ENCODE data around the gene NOXA1.

Gene NOXA1

GRCh38 chr9:137454597-137455358, 31.6 kb downstream of the NOXA1 start:
- no peak for DNase-seq (ENCODE audit: low spot score)

GRCh38 chr9:137455359-137455991, 32.3 kb downstream of the NOXA1 start:
- no peak for DNase-seq (ENCODE audit: low spot score)

- DNase-seq (ENCODE audit: low spot score) = no peak
Measured at GRCh38 chr9:137456061-137456863, 33.1 kb downstream of the NOXA1 start.

- no peak for DNase-seq (ENCODE audit: low spot score)
Measured at GRCh38 chr9:137456864-137457405, 33.7 kb downstream of the NOXA1 start.

GRCh38 chr9:137457406-137458193, 34.4 kb downstream of the NOXA1 start:
- DNase-seq (ENCODE audit: low spot score) = no peak

- DNase-seq (ENCODE audit: low spot score) = no peak
Measured at GRCh38 chr9:137458194-137459151, 35.3 kb downstream of the NOXA1 start.

GRCh38 chr9:137459152-137459600, 36.0 kb downstream of the NOXA1 start, which contains the start of gene NSMF:
Gene NSMF, minus strand, starts transcription at chr9:137459334. Its CDS starts 232 bp downstream, at chr9:137459102.
- peak; percentile 100 for DNase-seq (ENCODE audit: low spot score)

- no peak for DNase-seq (ENCODE audit: low spot score)
Measured at GRCh38 chr9:137459601-137460362, 36.6 kb downstream of the NOXA1 start.

GRCh38 chr9:137460363-137461315, 37.4 kb downstream of the NOXA1 start:
- DNase-seq (ENCODE audit: low spot score) = no peak

GRCh38 chr9:137461316-137461662, 38.1 kb downstream of the NOXA1 start:
- no peak for DNase-seq (ENCODE audit: low spot score)

- DNase-seq (ENCODE audit: low spot score) = no peak
Measured at GRCh38 chr9:137461663-137462395, 38.6 kb downstream of the NOXA1 start.

- no peak for DNase-seq (ENCODE audit: low spot score)
Measured at GRCh38 chr9:137462396-137462985, 39.3 kb downstream of the NOXA1 start.

GRCh38 chr9:137462986-137463930, 40.1 kb downstream of the NOXA1 start:
- DNase-seq (ENCODE audit: low spot score) = no peak

GRCh38 chr9:137463931-137464290, 40.7 kb downstream of the NOXA1 start:
- no peak for DNase-seq (ENCODE audit: low spot score)

- no peak for DNase-seq (ENCODE audit: low spot score)
Measured at GRCh38 chr9:137464291-137464999, 41.3 kb downstream of the NOXA1 start.

All from HuH-7 (cell line).